ENCODE measurements around the gene FCRL1.

The FCRL1 gene

GRCh38 chr1:157773493-157774350, 46.2 kb downstream of the FCRL1 start:
- peaks cover 6% of the 10 kb centered on the region for H3K4me1 Mint-ChIP-seq
- no peak for DNase-seq (ENCODE audit: low spot score in 2 of 2)
- no peaks in the 10 kb centered on the region for H3K36me3 Mint-ChIP-seq
- no peak overlapping the region for H3K27ac Mint-ChIP-seq
- H3K9me3 Mint-ChIP-seq, result no peaks in the 10 kb centered on the region
- ATAC-seq, result peak; percentile 67
- no peak overlapping the region for H3K4me3 Mint-ChIP-seq

- ATAC-seq (no peak), DNase-seq (ENCODE audit: low spot score in 2 of 2) (no peak)
- no peak overlapping the region for H3K4me3 Mint-ChIP-seq
- H3K4me1 Mint-ChIP-seq, result peaks cover 6% of the 10 kb centered on the region
- no peak overlapping the region for H3K27ac Mint-ChIP-seq
- no peaks in the 10 kb centered on the region for H3K9me3 Mint-ChIP-seq
- no peaks in the 10 kb centered on the region for H3K36me3 Mint-ChIP-seq
These were observed 48.1 kb downstream of the FCRL1 start for GRCh38 chr1:157771661-157772425.

GRCh38 chr1:157770442-157771043, 49.4 kb downstream of the FCRL1 start:
- no peak overlapping the region for H3K27ac Mint-ChIP-seq
- H3K36me3 Mint-ChIP-seq, result no peaks in the 10 kb centered on the region
- DNase-seq (ENCODE audit: low spot score in 2 of 2) (no peak), ATAC-seq (no peak)
- H3K4me3 Mint-ChIP-seq, result no peak overlapping the region
- H3K9me3 Mint-ChIP-seq, result no peaks in the 10 kb centered on the region
- H3K4me1 Mint-ChIP-seq, result peaks cover 6% of the 10 kb centered on the region

- no peak for DNase-seq (ENCODE audit: low spot score in 2 of 2)
- ATAC-seq, result no peak
- H3K27ac Mint-ChIP-seq, result no peak overlapping the region
- H3K9me3 Mint-ChIP-seq, result no peaks in the 10 kb centered on the region
- peaks cover 11% of the 10 kb centered on the region for H3K4me1 Mint-ChIP-seq
- no peaks in the 10 kb centered on the region for H3K36me3 Mint-ChIP-seq
- no peak overlapping the region for H3K4me3 Mint-ChIP-seq
These were observed 53.1 kb downstream of the FCRL1 start for GRCh38 chr1:157766792-157767191.

GRCh38 chr1:157758018-157758417, 61.9 kb downstream of the FCRL1 start:
- H3K4me3 Mint-ChIP-seq, result no peak overlapping the region

GRCh38 chr1:157753611-157754010, 66.3 kb downstream of the FCRL1 start:
- DNase-seq (ENCODE audit: low spot score in 2 of 2) (no peak), ATAC-seq (no peak)
- H3K9me3 Mint-ChIP-seq, result no peaks in the 10 kb centered on the region
- H3K4me1 Mint-ChIP-seq, result no peaks in the 10 kb centered on the region
- no peak overlapping the region for H3K4me3 Mint-ChIP-seq
- no peaks in the 10 kb centered on the region for H3K36me3 Mint-ChIP-seq
- H3K27ac Mint-ChIP-seq, result no peak overlapping the region

More at GRCh38 chr1:157758018-157758417, 61.9 kb downstream of the FCRL1 start:
- ATAC-seq (no peak), DNase-seq (ENCODE audit: low spot score in 2 of 2) (no peak)
- Mint-ChIP-seq H3K27ac (no peak overlapping the region), H3K9me3 (peaks cover 2% of the 10 kb centered on the region), H3K36me3 (no peaks in the 10 kb centered on the region), H3K4me1 (peaks cover 4% of the 10 kb centered on the region)

- H3K4me1 Mint-ChIP-seq, result peaks cover 5% of the 10 kb centered on the region
These were observed 68.6 kb downstream of the FCRL1 start for GRCh38 chr1:157751283-157751682.

GRCh38 chr1:157748262-157748817, 71.6 kb downstream of the FCRL1 start:
- Mint-ChIP-seq H3K36me3 (no peaks in the 10 kb centered on the region), H3K9me3 (no peaks in the 10 kb centered on the region), H3K27ac (no peak overlapping the region), H3K4me3 (no peak overlapping the region), H3K4me1 (peaks cover 5% of the 10 kb centered on the region)
- DNase-seq (ENCODE audit: low spot score in 2 of 2) (no peak), ATAC-seq (no peak)

More at GRCh38 chr1:157751283-157751682, 68.6 kb downstream of the FCRL1 start:
- Mint-ChIP-seq H3K27ac (no peak overlapping the region), H3K4me3 (no peak overlapping the region), H3K9me3 (no peaks in the 10 kb centered on the region), H3K36me3 (no peaks in the 10 kb centered on the region)
- ATAC-seq (no peak), DNase-seq (ENCODE audit: low spot score in 2 of 2) (no peak)
